Mesothelial cell of epicardium (in vitro differentiated cells): ENCODE data around the gene TCERG1L. TPM values are rescaled to one million over a fixed set of nuclear protein-coding genes. Genes with fewer than 3 reads are reported as not detected.

Experiments used
- DNase-seq, 2 experiments: peaks; one replicate each; pipeline ENCODE4 v3.0.0; 2021; ENCODE audit warnings: low spot score in 2 of 2; ENCODE audit not compliant: unreplicated experiment in 2 of 2
- H3K27ac Mint-ChIP-seq: 2 replicates; pipeline ENCODE4 v1.8.0; 2021; ENCODE audit warnings: mixed read lengths
- H3K27me3 Mint-ChIP-seq: 2 replicates; pipeline ENCODE4 v1.8.0; 2021; ENCODE audit warnings: low read depth, mixed read lengths
- H3K36me3 Mint-ChIP-seq: 2 replicates; pipeline ENCODE4 v1.8.0; 2021; ENCODE audit warnings: mixed read lengths
- H3K4me1 Mint-ChIP-seq: 2 replicates; pipeline ENCODE4 v1.8.0; 2021; ENCODE audit warnings: mixed read lengths
- H3K4me3 Mint-ChIP-seq: 2 replicates; pipeline ENCODE4 v1.8.0; 2021; ENCODE audit warnings: mild to moderate bottlenecking, moderate library complexity, mixed read lengths
- H3K9me3 Mint-ChIP-seq: 2 replicates; pipeline ENCODE4 v1.8.0; 2021; ENCODE audit warnings: mixed read lengths
- CTCF ChIP-seq: fragments of 200-600 bp; sonication (generic); IDR thresholded peaks from one replicate; pipeline ENCODE4 v1.5.0; 2021; ENCODE audit warnings: antibody characterized with exemption; ENCODE audit not compliant: unreplicated experiment
- total RNA-seq: library from RNA; stranded (reverse); gene quantifications from 3 replicates; pipeline ENCODE4 v1.2.1, GENCODE V29; 2021

TCERG1L gene
- total RNA-seq, 1 donor from 2014 or later, result 0.63 TPM

DNA sequence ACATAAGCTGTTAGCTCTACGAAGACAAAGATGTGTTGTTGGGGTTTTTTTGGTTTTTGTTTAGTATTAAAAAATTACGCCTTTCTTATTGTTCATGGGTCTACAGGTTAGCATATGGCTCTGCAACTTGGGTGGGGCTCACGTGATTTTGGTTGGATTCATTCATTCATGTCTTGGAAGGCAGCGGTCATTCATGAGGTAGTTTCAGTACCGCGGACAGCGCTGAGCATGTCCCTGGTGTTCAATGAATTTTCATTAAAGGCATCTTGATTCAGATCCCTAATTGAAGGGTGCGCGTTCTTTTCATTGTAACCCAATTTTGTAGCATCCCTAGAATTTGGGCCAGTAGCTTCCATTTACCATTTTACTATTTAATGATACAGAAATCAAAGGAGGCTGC is 42.9 kb upstream of the TCERG1L start:
- DNase-seq, result peak in 1 of 2 experiments; percentile 58
- peaks cover 30% of the 10 kb centered on the region for H3K27me3 Mint-ChIP-seq
- TF ChIP-seq CTCF, result no peak
- no peak overlapping the region for H3K27ac Mint-ChIP-seq
- no peaks in the 10 kb centered on the region for H3K36me3 Mint-ChIP-seq
- H3K4me1 Mint-ChIP-seq, result no peaks in the 10 kb centered on the region
- no peak overlapping the region for H3K4me3 Mint-ChIP-seq
- no peaks in the 10 kb centered on the region for H3K9me3 Mint-ChIP-seq

GRCh38 chr10:131352765-131353290 is 41.3 kb upstream of the TCERG1L start:
- H3K9me3 Mint-ChIP-seq, result no peaks in the 10 kb centered on the region
- no peak overlapping the region for H3K27ac Mint-ChIP-seq
- no peaks in the 10 kb centered on the region for H3K36me3 Mint-ChIP-seq
- DNase-seq, result no peak
- H3K4me1 Mint-ChIP-seq, result no peaks in the 10 kb centered on the region
- no peak overlapping the region for H3K4me3 Mint-ChIP-seq
- peaks cover 36% of the 10 kb centered on the region for H3K27me3 Mint-ChIP-seq
- TF ChIP-seq CTCF, result no peak

- no peak for TF ChIP-seq CTCF
- no peak overlapping the region for H3K4me3 Mint-ChIP-seq
- no peak for DNase-seq
- H3K36me3 Mint-ChIP-seq, result no peaks in the 10 kb centered on the region
- no peak overlapping the region for H3K27ac Mint-ChIP-seq
- H3K27me3 Mint-ChIP-seq, result peaks cover 53% of the 10 kb centered on the region
- H3K4me1 Mint-ChIP-seq, result no peaks in the 10 kb centered on the region
- no peaks in the 10 kb centered on the region for H3K9me3 Mint-ChIP-seq
These were observed 39.1 kb upstream of the TCERG1L start for GRCh38 chr10:131350660-131351059.

- Mint-ChIP-seq H3K27ac (no peak overlapping the region), H3K4me1 (no peaks in the 10 kb centered on the region), H3K9me3 (no peaks in the 10 kb centered on the region), H3K27me3 (peaks cover 57% of the 10 kb centered on the region), H3K4me3 (no peak overlapping the region), H3K36me3 (no peaks in the 10 kb centered on the region)
- TF ChIP-seq CTCF, result no peak
- DNase-seq, result no peak
These were observed 38.7 kb upstream of the TCERG1L start for GRCh38 chr10:131350245-131350644.

GRCh38 chr10:131346456-131346855 is 34.9 kb upstream of the TCERG1L start:
- no peaks in the 10 kb centered on the region for H3K9me3 Mint-ChIP-seq
- peaks cover 71% of the 10 kb centered on the region for H3K27me3 Mint-ChIP-seq
- H3K4me3 Mint-ChIP-seq, result no peak overlapping the region
- no peak for DNase-seq
- no peak overlapping the region for H3K27ac Mint-ChIP-seq
- TF ChIP-seq CTCF, result no peak
- no peaks in the 10 kb centered on the region for H3K4me1 Mint-ChIP-seq
- H3K36me3 Mint-ChIP-seq, result no peaks in the 10 kb centered on the region

DNA sequence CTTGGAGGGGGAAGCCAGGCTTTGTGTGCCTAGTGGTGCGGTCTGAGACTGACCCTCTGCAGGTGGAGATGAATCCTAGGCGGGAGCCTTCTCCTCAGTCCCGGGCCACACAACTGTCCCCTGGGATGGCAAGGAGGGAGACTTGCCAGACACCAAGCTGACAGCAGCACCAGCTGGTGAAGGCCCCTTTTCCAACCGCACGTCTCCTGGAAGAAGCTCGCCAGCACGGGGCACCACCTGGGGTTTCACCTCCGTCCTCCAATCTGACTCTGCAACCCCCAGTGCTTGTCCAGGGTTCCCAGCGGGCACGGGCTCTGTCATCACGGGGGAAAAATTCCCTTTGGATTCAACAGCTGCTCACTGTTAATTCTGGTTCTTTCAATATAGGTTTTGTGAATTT is 34.2 kb upstream of the TCERG1L start:
- Mint-ChIP-seq H3K4me3 (no peak overlapping the region), H3K27ac (no peak overlapping the region), H3K27me3 (peaks cover 66% of the 10 kb centered on the region), H3K36me3 (no peaks in the 10 kb centered on the region), H3K4me1 (no peaks in the 10 kb centered on the region), H3K9me3 (no peaks in the 10 kb centered on the region)
- DNase-seq, result no peak
- no peak for TF ChIP-seq CTCF
